Psoas muscle (tissue), 8 donors: ENCODE data around the gene SLC18A2. TPM values are rescaled to one million over a fixed set of nuclear protein-coding genes. Genes with fewer than 3 reads are reported as not detected.

Experiments
- ATAC-seq, 4 donors: fragments of 200-7000 bp; cut with Tn5 transposase; one replicate each; pipeline ENCODE4 v1.9.1; 2020; ENCODE audit warnings: moderate library complexity in 3 of 4, mild to moderate bottlenecking in 2 of 4
- DNase-seq, 2 donors: peaks; one replicate each; pipeline ENCODE4 v3.0.0-alpha.2; 2020
- H3K27ac ChIP-seq: fragments of 200-600 bp; one replicate; pipeline ENCODE4 v1.8.0; 2022
- H3K27me3 ChIP-seq, 3 donors: fragments of 200-600 bp in 1 of 3; one replicate each; pipeline versions ENCODE4 v1.6.1 to v1.8.0; 2013 to 2022; ENCODE audit warnings: low read length in 2 of 3, mild to moderate bottlenecking in 2 of 3, moderate library complexity in 1 of 3; ENCODE audit not compliant: insufficient read depth in 3 of 3
- H3K36me3 ChIP-seq, 2 donors: fragments of 200-600 bp in 1 of 2; one replicate each; pipeline versions ENCODE4 v1.6.1 to v1.8.0; 2013 to 2022; ENCODE audit warnings: low read depth in 1 of 2, mild to moderate bottlenecking in 1 of 2, moderate library complexity in 1 of 2; ENCODE audit not compliant: insufficient read depth in 1 of 2
- H3K4me1 ChIP-seq: fragments of 200-600 bp; one replicate; pipeline ENCODE4 v1.8.0; 2022
- H3K4me3 ChIP-seq: fragments of 200-600 bp; one replicate; pipeline ENCODE4 v1.8.0; 2022; ENCODE audit warnings: mild to moderate bottlenecking
- H3K9me3 ChIP-seq: fragments of 200-600 bp; one replicate; pipeline ENCODE4 v1.8.0; 2022
- WGBS, 3 donors: extraction: QIAGEN DNeasy Blood & Tissue Kit; methylation state at CpG; one replicate each; pipeline versions ENCODE4 v1.1.6 to v1.1.7; 2013; 5-methylcytosine and 5-hydroxymethylcytosine counted together
- intact Hi-C, 2 donors: fragments of 100-400 bp; cut with DNase I; formaldehyde crosslinking; loops; one replicate each; pipeline versions ENCODE4 v1.11.0 to v1.14.2; 2022
- polyA plus RNA-seq, 3 donors: library from polyadenylated mRNA; stranded (reverse); fragments of 200-250 nt; gene quantifications; one replicate each; pipeline ENCODE4 v1.2.3, GENCODE V29; 2013
- total RNA-seq, 4 donors: library from RNA; stranded (reverse); fragmentation: NEBNext Ultra II Directional in 2 of 4; extraction: Animal tissue kit (Norgen Biotek cat#: 25700) in 2 of 4; gene quantifications; one replicate each; pipeline versions ENCODE4 v1.2.1 to v1.2.4, GENCODE V29; 2021 to 2023
- TF ChIP-seq, protein P1 (sequence below): fragments of 200-600 bp; IDR thresholded peaks from one replicate; pipeline ENCODE4 v1.8.0; 2022; ENCODE audit warnings: antibody characterized with exemption
- donor health status: healthy with polysubstance abuse.
- donor health status: DM: no; HTN: no; CAD: no; lungs with moderate emphysema.
- donor health status: Bipolar disorder and iron deficiency.
- donor health status: healthy.
- donor health status: DM: yes; HTN: yes; CAD: no.
- donor health status: DM: no; HTN: no; CAD: no.
- donor health status: DM: no; HTN: no; CAD: no.
- donor health status: DM: yes; HTN: yes; CAD: no.

The SLC18A2 gene
- total and polyA plus RNA-seq, 7 donors, result 0.01 to 0.27 (median 0.10) TPM

DNA sequence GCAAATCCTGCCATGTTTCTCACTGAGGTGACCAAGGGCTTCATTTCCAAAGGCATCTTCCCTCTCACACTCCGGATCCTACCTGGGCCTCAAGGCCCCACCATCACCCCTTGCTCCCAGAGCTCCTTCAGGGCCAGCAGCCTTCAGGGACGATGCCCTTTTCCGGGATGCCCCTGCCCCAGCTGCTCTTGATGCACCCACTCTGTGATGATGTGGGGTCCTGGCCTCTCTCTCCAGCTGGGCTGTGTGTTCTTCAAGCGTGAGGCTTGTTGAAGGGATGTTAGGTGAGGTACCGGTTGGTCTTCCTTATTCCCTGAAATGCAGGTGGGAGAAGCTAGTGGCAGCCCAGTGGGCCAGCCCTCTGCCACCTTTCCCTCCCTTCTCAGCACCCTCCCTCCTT is 18.4 kb upstream of the SLC18A2 start:
- TF ChIP-seq, protein P1, sequence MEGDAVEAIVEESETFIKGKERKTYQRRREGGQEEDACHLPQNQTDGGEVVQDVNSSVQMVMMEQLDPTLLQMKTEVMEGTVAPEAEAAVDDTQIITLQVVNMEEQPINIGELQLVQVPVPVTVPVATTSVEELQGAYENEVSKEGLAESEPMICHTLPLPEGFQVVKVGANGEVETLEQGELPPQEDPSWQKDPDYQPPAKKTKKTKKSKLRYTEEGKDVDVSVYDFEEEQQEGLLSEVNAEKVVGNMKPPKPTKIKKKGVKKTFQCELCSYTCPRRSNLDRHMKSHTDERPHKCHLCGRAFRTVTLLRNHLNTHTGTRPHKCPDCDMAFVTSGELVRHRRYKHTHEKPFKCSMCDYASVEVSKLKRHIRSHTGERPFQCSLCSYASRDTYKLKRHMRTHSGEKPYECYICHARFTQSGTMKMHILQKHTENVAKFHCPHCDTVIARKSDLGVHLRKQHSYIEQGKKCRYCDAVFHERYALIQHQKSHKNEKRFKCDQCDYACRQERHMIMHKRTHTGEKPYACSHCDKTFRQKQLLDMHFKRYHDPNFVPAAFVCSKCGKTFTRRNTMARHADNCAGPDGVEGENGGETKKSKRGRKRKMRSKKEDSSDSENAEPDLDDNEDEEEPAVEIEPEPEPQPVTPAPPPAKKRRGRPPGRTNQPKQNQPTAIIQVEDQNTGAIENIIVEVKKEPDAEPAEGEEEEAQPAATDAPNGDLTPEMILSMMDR, result no peak
- Histone ChIP-seq H3K4me3 (no peak overlapping the region), H3K27ac (no peak overlapping the region), H3K4me1 (no peaks in the 10 kb centered on the region), H3K9me3 (no peaks in the 10 kb centered on the region), H3K27me3 (peaks cover 0 to 27% (median 6%) of the 10 kb centered on the region in 3 donors), H3K36me3 (no peaks in the 10 kb centered on the region)
- no peak for ATAC-seq
- peak in 1 of 2 donors; percentile 34 for DNase-seq
- intact Hi-C loops, result no loop called here
- 78 to 81% (median 81%) methylated on average over 5 of the region's 5 CpGs for WGBS, 3 donors

GRCh38 chr10:117222976-117223692 is 17.8 kb upstream of the SLC18A2 start:
- DNase-seq, result peak in 1 of 2 donors; percentile 18
- no peaks in the 10 kb centered on the region for H3K4me1 ChIP-seq
- no peak overlapping the region for H3K4me3 ChIP-seq
- TF ChIP-seq, protein P1, result no peak
- intact Hi-C loops, result no loop called here
- peaks cover 0 to 23% (median 6%) of the 10 kb centered on the region in 3 donors for H3K27me3 ChIP-seq
- 52 to 58% (median 56%) methylated on average over 4 of the region's 4 CpGs for WGBS, 3 donors
- no peaks in the 10 kb centered on the region for H3K9me3 ChIP-seq
- no peak overlapping the region for H3K27ac ChIP-seq
- H3K36me3 ChIP-seq, result no peaks in the 10 kb centered on the region
- ATAC-seq, result no peak

- peaks cover 0 to 17% (median 6%) of the 10 kb centered on the region in 3 donors for H3K27me3 ChIP-seq
- no peak overlapping the region for H3K27ac ChIP-seq
- no peaks in the 10 kb centered on the region for H3K4me1 ChIP-seq
- DNase-seq (no peak), ATAC-seq (no peak)
- H3K36me3 ChIP-seq, result no peaks in the 10 kb centered on the region
- no peaks in the 10 kb centered on the region for H3K9me3 ChIP-seq
- intact Hi-C loops, result no loop called here
- WGBS, 3 donors, result 60 to 79% (median 64%) methylated on average over 7 of the region's 7 CpGs
- TF ChIP-seq, protein P1, result no peak
- no peak overlapping the region for H3K4me3 ChIP-seq
Measured at GRCh38 chr10:117223693-117224430, 17.1 kb upstream of the SLC18A2 start.

GRCh38 chr10:117224881-117225280 is 16.0 kb upstream of the SLC18A2 start:
- no peak for ATAC-seq
- peaks cover 0 to 13% (median 6%) of the 10 kb centered on the region in 3 donors for H3K27me3 ChIP-seq
- no peaks in the 10 kb centered on the region for H3K36me3 ChIP-seq
- no peaks in the 10 kb centered on the region for H3K9me3 ChIP-seq
- no peak overlapping the region for H3K27ac ChIP-seq
- no peaks in the 10 kb centered on the region for H3K4me1 ChIP-seq
- peak in 1 of 2 donors; percentile 11 for DNase-seq
- no peak overlapping the region for H3K4me3 ChIP-seq
- TF ChIP-seq, protein P1, result no peak
- 71 to 84% (median 76%) methylated on average over 3 of the region's 3 CpGs for WGBS, 3 donors
- intact Hi-C loops, result no loop called here
